Uterine smooth muscle cell (primary cell): ENCODE results near the gene GOLGA6L6. TPM values are rescaled to one million over a fixed set of nuclear protein-coding genes. Genes with fewer than 3 reads are reported as not detected.

ENCODE experiments used
- total RNA-seq: library from RNA; depleted of rRNA; stranded (reverse); fragments of >200 nt; gene quantifications from 2 replicates; pipeline ENCODE4 v1.2.3, GENCODE V29; 2014

The GOLGA6L6 gene
- not detected in 2 replicates for total RNA-seq

GRCh38 chr15:20541700-20542099, at the start of gene GOLGA6L6:
Gene GOLGA6L6 (minus strand): TSS chr15:20541800. CDS start chr15:20541709, 91 bp downstream.

